Calu3 (cell line): Measurements from ENCODE around the gene ZBTB5. TPM values are rescaled to one million over a fixed set of nuclear protein-coding genes. Genes with fewer than 3 reads are reported as not detected.

Source experiments
- BruUV-seq: library from RNA; stranded (reverse); fragments of 400-500 nt; replicated peaks from 2 replicates; lab custom pipeline; 2021; lab: Mats Ljungman, UMichigan
- CTCF ChIA-PET: fragments of 300-600 bp; sonication (Branson Sonifier 250); formaldehyde crosslinking; loops from one replicate; lab custom pipeline; 2022; ENCODE audit warnings: antibody characterized with exemption; lab: Charles Lee
- DNase-seq: peaks from one replicate; pipeline ENCODE4 v3.0.0; 2022
- H3K27ac Mint-ChIP-seq: one replicate; pipeline ENCODE4 v1.8.0; 2022; ENCODE audit warnings: mixed read lengths; ENCODE audit not compliant: unreplicated experiment
- H3K27me3 Mint-ChIP-seq: one replicate; pipeline ENCODE4 v1.8.0; 2022; ENCODE audit warnings: mixed read lengths; ENCODE audit not compliant: unreplicated experiment
- H3K36me3 Mint-ChIP-seq: one replicate; pipeline ENCODE4 v1.8.0; 2022; ENCODE audit warnings: mild to moderate bottlenecking, moderate library complexity, mixed read lengths; ENCODE audit not compliant: insufficient read depth, unreplicated experiment
- H3K4me1 Mint-ChIP-seq: one replicate; pipeline ENCODE4 v1.8.0; 2022; ENCODE audit warnings: mild to moderate bottlenecking, low read depth, mixed read lengths; ENCODE audit not compliant: unreplicated experiment
- H3K4me3 Mint-ChIP-seq: one replicate; pipeline ENCODE4 v1.8.0; 2022; ENCODE audit warnings: mild to moderate bottlenecking, low read depth, moderate library complexity, mixed read lengths; ENCODE audit not compliant: unreplicated experiment
- H3K9me3 Mint-ChIP-seq: one replicate; pipeline ENCODE4 v1.8.0; 2022; ENCODE audit warnings: low read depth, mixed read lengths; ENCODE audit not compliant: unreplicated experiment
- intact Hi-C: fragments of 100-400 bp; cut with micrococcal nuclease; formaldehyde crosslinking; loops from one replicate; pipeline ENCODE4 v1.10.0; 2022; ENCODE audit not compliant: unreplicated experiment
- total RNA-seq: library from RNA; stranded (reverse); gene quantifications from 2 replicates; pipeline ENCODE4 v1.2.3, GENCODE V29; 2022
- TF ChIP-seq, protein P1 (sequence below): fragments of 200-600 bp; IDR thresholded peaks from one replicate; pipeline ENCODE4 v1.8.0; 2022; ENCODE audit warnings: antibody characterized with exemption; ENCODE audit not compliant: unreplicated experiment

Gene ZBTB5
- total RNA-seq, 1 experiment from 2014 or later = 4.7 TPM

DNA sequence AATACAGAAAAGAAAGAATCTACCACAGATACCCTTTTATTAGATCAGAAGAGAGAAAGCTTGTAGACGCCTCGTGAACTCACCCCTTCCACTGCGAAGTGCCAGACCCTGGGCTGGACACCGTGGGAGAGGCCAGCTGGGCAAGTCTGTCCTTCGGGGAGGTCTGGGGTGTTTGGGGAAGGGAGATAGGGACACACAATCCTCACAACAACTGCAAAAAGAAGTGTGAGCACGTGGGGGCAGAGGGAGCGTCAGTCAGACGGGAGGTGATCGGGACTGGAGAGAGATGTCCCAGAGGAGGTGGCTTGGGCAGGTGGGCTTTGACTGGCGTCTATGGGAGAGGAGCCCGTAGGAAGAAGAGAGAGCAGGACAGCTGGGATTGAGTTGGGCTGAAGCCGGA lies 70.0 kb downstream of the ZBTB5 start:
- TF ChIP-seq, protein P1, sequence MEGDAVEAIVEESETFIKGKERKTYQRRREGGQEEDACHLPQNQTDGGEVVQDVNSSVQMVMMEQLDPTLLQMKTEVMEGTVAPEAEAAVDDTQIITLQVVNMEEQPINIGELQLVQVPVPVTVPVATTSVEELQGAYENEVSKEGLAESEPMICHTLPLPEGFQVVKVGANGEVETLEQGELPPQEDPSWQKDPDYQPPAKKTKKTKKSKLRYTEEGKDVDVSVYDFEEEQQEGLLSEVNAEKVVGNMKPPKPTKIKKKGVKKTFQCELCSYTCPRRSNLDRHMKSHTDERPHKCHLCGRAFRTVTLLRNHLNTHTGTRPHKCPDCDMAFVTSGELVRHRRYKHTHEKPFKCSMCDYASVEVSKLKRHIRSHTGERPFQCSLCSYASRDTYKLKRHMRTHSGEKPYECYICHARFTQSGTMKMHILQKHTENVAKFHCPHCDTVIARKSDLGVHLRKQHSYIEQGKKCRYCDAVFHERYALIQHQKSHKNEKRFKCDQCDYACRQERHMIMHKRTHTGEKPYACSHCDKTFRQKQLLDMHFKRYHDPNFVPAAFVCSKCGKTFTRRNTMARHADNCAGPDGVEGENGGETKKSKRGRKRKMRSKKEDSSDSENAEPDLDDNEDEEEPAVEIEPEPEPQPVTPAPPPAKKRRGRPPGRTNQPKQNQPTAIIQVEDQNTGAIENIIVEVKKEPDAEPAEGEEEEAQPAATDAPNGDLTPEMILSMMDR = no peak
- no TSS peak for BruUV-seq
- intact Hi-C loops = no loop called here
- H3K9me3 Mint-ChIP-seq = no peaks in the 10 kb centered on the region
- CTCF ChIA-PET = no interaction called here
- peaks cover 14% of the 10 kb centered on the region for H3K27me3 Mint-ChIP-seq
- DNase-seq = no peak
- no peaks in the 10 kb centered on the region for H3K4me1 Mint-ChIP-seq
- H3K27ac Mint-ChIP-seq = no peak overlapping the region
- H3K36me3 Mint-ChIP-seq = no peaks in the 10 kb centered on the region
- no peak overlapping the region for H3K4me3 Mint-ChIP-seq

DNA sequence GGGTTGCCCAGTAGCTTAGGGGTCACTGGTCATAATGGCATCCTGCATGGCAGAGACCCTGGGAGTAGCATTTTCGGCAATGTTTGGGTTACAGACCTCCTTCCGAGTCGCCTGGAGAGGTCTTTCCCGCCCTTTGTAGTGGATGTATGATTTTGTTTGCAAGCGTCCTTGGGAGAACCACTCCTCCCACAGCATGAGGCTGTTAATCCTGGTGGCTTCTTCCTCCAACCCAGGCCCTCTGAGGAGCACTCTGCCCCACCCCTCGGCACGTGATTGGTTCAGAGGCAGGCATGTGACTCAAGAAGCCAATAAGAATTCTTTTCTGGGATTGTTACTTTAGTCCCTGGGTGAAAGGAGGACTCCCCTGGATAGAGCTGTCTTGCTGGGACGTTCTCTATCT lies 73.0 kb downstream of the ZBTB5 start:
- H3K4me3 Mint-ChIP-seq = no peak overlapping the region
- BruUV-seq = no TSS peak
- peaks cover 14% of the 10 kb centered on the region for H3K27me3 Mint-ChIP-seq
- DNase-seq = no peak
- CTCF ChIA-PET = no interaction called here
- no peaks in the 10 kb centered on the region for H3K4me1 Mint-ChIP-seq
- no peaks in the 10 kb centered on the region for H3K9me3 Mint-ChIP-seq
- intact Hi-C loops = no loop called here
- TF ChIP-seq, protein P1 = no peak
- H3K27ac Mint-ChIP-seq = no peak overlapping the region
- H3K36me3 Mint-ChIP-seq = no peaks in the 10 kb centered on the region

DNA sequence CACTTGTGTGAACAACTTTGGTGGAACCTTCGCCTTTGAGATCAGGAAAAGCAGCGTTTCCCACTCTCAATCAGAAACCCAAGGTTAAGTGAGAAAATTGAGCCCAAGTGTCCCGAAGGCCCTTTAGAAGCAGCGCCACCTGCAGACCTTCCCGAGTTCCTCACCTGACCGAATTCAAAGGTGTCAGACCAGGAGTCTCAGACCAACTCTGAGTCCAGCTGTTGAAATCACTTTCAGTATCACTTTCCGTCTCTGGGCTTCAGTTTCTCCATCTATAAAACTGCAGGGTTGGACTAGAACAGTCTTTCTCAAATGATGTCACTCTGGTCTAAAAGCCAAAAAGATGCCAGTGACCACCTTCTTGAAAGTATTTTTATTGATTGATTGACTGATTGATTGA lies 74.5 kb downstream of the ZBTB5 start:
- no peak overlapping the region for H3K27ac Mint-ChIP-seq
- H3K9me3 Mint-ChIP-seq = no peaks in the 10 kb centered on the region
- CTCF ChIA-PET = no interaction called here
- intact Hi-C loops = no loop called here
- TF ChIP-seq, protein P1 = no peak
- no peak for DNase-seq
- H3K27me3 Mint-ChIP-seq = peaks cover 14% of the 10 kb centered on the region
- no peak overlapping the region for H3K4me3 Mint-ChIP-seq
- no peaks in the 10 kb centered on the region for H3K36me3 Mint-ChIP-seq
- no peaks in the 10 kb centered on the region for H3K4me1 Mint-ChIP-seq
- BruUV-seq = no TSS peak

Other genes with a start within 250 kb of the ZBTB5 start
- gene GRHPR, start 42.8 kb downstream of the ZBTB5 start, total RNA-seq = 26.0 and 28.0 TPM in 2 replicates
- 11.9 and 12.5 TPM in 2 replicates for gene POLR1E, start 20.5 kb upstream of the ZBTB5 start, total RNA-seq
- gene FBXO10, start 110.9 kb upstream of the ZBTB5 start, total RNA-seq = 0.94 and 1.1 TPM in 2 replicates
- 49.3 and 55.8 TPM in 2 replicates for gene TOMM5, start 127.1 kb upstream of the ZBTB5 start, total RNA-seq
- not detected in 2 replicates for gene FRMPD1, start 185.5 kb upstream of the ZBTB5 start, total RNA-seq